Measurements from ENCODE around the gene DNAJB11. TPM values are rescaled to one million over a fixed set of nuclear protein-coding genes. Genes with fewer than 3 reads are reported as not detected.

The DNAJB11 gene
- total RNA-seq, 1 donor from 2014 or later: 24.5 TPM

Small RNAs within 50 kb of the gene (small RNA-seq; reads per million reads assigned to genes)
- not detected for gene RF00017

Other genes with a start within 250 kb of the DNAJB11 start
- 2.6 TPM for gene DGKG, start 208.5 kb upstream of the DNAJB11 start, total RNA-seq
- 1.0 TPM for gene CRYGS, start 26.3 kb upstream of the DNAJB11 start, total RNA-seq
- gene TBCCD1, start 3.4 kb upstream of the DNAJB11 start, total RNA-seq: 14.6 TPM
- 0.52 TPM for gene AHSG, start 42.3 kb downstream of the DNAJB11 start, total RNA-seq
- not detected for gene FETUB, start 69.7 kb downstream of the DNAJB11 start, total RNA-seq
- not detected for gene HRG, start 95.3 kb downstream of the DNAJB11 start, total RNA-seq
- 0.52 TPM for gene KNG1, start 146.6 kb downstream of the DNAJB11 start, total RNA-seq
- gene EIF4A2, start 212.9 kb downstream of the DNAJB11 start, total RNA-seq: 795 TPM
- 23.5 TPM for gene RFC4, start 235.8 kb downstream of the DNAJB11 start, total RNA-seq